Measurements from ENCODE around the gene C1RL.

- TF ChIP-seq CTCF (IDR thresholded peaks at IDR 0.05; ENCODE audit: insufficient read depth, low read length) (no peak), POLR2AphosphoS5 (IDR thresholded peaks at IDR 0.05; ENCODE audit: low read depth) (no peak), GABPA (IDR thresholded peaks at IDR 0.05; ENCODE audit: low read depth) (no peak), SPI1 (IDR thresholded peaks at IDR 0.05; ENCODE audit: borderline replicate concordance, low read depth) (no peak)
- TF ChIP-seq, protein P1, sequence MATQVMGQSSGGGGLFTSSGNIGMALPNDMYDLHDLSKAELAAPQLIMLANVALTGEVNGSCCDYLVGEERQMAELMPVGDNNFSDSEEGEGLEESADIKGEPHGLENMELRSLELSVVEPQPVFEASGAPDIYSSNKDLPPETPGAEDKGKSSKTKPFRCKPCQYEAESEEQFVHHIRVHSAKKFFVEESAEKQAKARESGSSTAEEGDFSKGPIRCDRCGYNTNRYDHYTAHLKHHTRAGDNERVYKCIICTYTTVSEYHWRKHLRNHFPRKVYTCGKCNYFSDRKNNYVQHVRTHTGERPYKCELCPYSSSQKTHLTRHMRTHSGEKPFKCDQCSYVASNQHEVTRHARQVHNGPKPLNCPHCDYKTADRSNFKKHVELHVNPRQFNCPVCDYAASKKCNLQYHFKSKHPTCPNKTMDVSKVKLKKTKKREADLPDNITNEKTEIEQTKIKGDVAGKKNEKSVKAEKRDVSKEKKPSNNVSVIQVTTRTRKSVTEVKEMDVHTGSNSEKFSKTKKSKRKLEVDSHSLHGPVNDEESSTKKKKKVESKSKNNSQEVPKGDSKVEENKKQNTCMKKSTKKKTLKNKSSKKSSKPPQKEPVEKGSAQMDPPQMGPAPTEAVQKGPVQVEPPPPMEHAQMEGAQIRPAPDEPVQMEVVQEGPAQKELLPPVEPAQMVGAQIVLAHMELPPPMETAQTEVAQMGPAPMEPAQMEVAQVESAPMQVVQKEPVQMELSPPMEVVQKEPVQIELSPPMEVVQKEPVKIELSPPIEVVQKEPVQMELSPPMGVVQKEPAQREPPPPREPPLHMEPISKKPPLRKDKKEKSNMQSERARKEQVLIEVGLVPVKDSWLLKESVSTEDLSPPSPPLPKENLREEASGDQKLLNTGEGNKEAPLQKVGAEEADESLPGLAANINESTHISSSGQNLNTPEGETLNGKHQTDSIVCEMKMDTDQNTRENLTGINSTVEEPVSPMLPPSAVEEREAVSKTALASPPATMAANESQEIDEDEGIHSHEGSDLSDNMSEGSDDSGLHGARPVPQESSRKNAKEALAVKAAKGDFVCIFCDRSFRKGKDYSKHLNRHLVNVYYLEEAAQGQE (IDR thresholded peaks at IDR 0.05; ENCODE audit: insufficient replicate concordance, low read depth), result no peak
Measured at GRCh38 chr12:7065073-7065623, 43.9 kb downstream of the C1RL start.

All from HL-60 (cell line).